Neural progenitor cell (in vitro differentiated cells): ENCODE data around the gene HSF4. TPM values are rescaled to one million over a fixed set of nuclear protein-coding genes. Genes with fewer than 3 reads are reported as not detected.
A peak's percentile ranks its signal among the peaks of the same experiment; 100 is the strongest.

Experiments used
- DNase-seq: peaks from one replicate; pipeline ENCODE4 v3.0.0-alpha.2; 2016; ENCODE audit warnings: low spot score
- H2AFZ ChIP-seq: fragments of 200-600 bp; sonication (generic); replicated peaks from 2 replicates; pipeline ENCODE4 v1.6.1; 2016; ENCODE audit warnings: antibody characterized with exemption
- H3F3A ChIP-seq: fragments of 200-600 bp; sonication (generic); 2 replicates; pipeline ENCODE4 v1.6.1; 2016; ENCODE audit warnings: antibody characterized with exemption, low read depth
- H3K27ac ChIP-seq: fragments of 200-600 bp; sonication (generic); 2 replicates; pipeline ENCODE4 v1.5.1; 2016; ENCODE audit warnings: mild to moderate bottlenecking
- H3K27me3 ChIP-seq: fragments of 200-600 bp; sonication (generic); 2 replicates; pipeline ENCODE4 v1.6.1; 2016; ENCODE audit warnings: mild to moderate bottlenecking, moderate library complexity
- H3K36me3 ChIP-seq: fragments of 200-600 bp; sonication (generic); 2 replicates; pipeline ENCODE4 v1.5.1; 2016
- H3K4me1 ChIP-seq: fragments of 200-600 bp; sonication (generic); 2 replicates; pipeline ENCODE4 v1.6.1; 2016; ENCODE audit warnings: mixed run types
- H3K4me2 ChIP-seq: fragments of 200-600 bp; sonication (generic); 2 replicates; pipeline ENCODE4 v1.6.1; 2016
- H3K4me3 ChIP-seq: fragments of 200-600 bp; sonication (generic); 2 replicates; pipeline ENCODE4 v1.5.1; 2016
- H3K79me2 ChIP-seq: fragments of 200-600 bp; sonication (generic); 2 replicates; pipeline ENCODE4 v1.6.1; 2016; ENCODE audit warnings: low read depth
- H3K9ac ChIP-seq: fragments of 200-600 bp; sonication (generic); 2 replicates; pipeline ENCODE4 v1.6.1; 2016
- H3K9me3 ChIP-seq: fragments of 200-600 bp; sonication (generic); 2 replicates; pipeline ENCODE4 v1.5.1; 2016; ENCODE audit warnings: low read depth
- H4K20me1 ChIP-seq: fragments of 200-600 bp; sonication (generic); 2 replicates; pipeline ENCODE4 v1.6.1; 2016; ENCODE audit warnings: low read depth
- H3K27ac Mint-ChIP-seq: 3 replicates; pipeline ENCODE4 v1.8.0; 2021; ENCODE audit warnings: mixed read lengths
- H3K27me3 Mint-ChIP-seq: 2 replicates; pipeline ENCODE4 v1.8.0; 2022; ENCODE audit warnings: low read depth, mild to moderate bottlenecking, inconsistent platforms, moderate library complexity, mixed read lengths; ENCODE audit not compliant: insufficient read depth
- H3K36me3 Mint-ChIP-seq: 3 replicates; pipeline ENCODE4 v1.8.0; 2021; ENCODE audit warnings: mixed read lengths
- H3K4me1 Mint-ChIP-seq: 3 replicates; pipeline ENCODE4 v1.8.0; 2021; ENCODE audit warnings: mixed read lengths
- H3K4me3 Mint-ChIP-seq: 3 replicates; pipeline ENCODE4 v1.8.0; 2021; ENCODE audit warnings: mild to moderate bottlenecking, moderate library complexity, mixed read lengths
- H3K9me3 Mint-ChIP-seq: 3 replicates; pipeline ENCODE4 v1.8.0; 2020; ENCODE audit warnings: mixed read lengths
- CTCF ChIP-seq: fragments of 200-600 bp; sonication (generic); IDR thresholded peaks from 2 replicates; pipeline ENCODE4 v1.5.1; 2017; ENCODE audit warnings: antibody characterized with exemption, mild to moderate bottlenecking
- EZH2 ChIP-seq: fragments of 200-600 bp; sonication (generic); IDR thresholded peaks from 2 replicates; pipeline ENCODE4 v1.6.1; 2017; ENCODE audit warnings: antibody characterized with exemption, mild to moderate bottlenecking, moderate library complexity
- EZH2phosphoT487 ChIP-seq: fragments of 200-600 bp; sonication (generic); IDR thresholded peaks from 2 replicates; pipeline ENCODE4 v1.6.1; 2017; ENCODE audit warnings: antibody characterized with exemption
- total RNA-seq: library from RNA; depleted of rRNA; stranded (reverse); fragments of >200 nt; gene quantifications from 2 replicates; pipeline ENCODE4 v1.2.3, GENCODE V29; 2015; ENCODE audit warnings: low replicate concordance

The HSF4 gene
- total RNA-seq, 1 donor from 2014 or later, result not detected

GRCh38 chr16:67173808-67174705, 9.5 kb downstream of the HSF4 start:
- Histone ChIP-seq H3K9me3 (no peaks in the 10 kb centered on the region), H3F3A (peaks cover 37% of the 10 kb centered on the region), H3K9ac (no peak overlapping the region), H2AFZ (no peak overlapping the region), H3K4me1 (peaks cover 11% of the 10 kb centered on the region), H3K36me3 (no peaks in the 10 kb centered on the region), H3K27ac (no peak overlapping the region), H3K4me2 (peak overlapping the region; percentile 87), H3K79me2 (no peaks in the 10 kb centered on the region), H3K27me3 (peaks cover 100% of the 10 kb centered on the region), H4K20me1 (peaks cover 58% of the 10 kb centered on the region), H3K4me3 (peak overlapping the region; percentile 46)
- Mint-ChIP-seq H3K4me1 (peaks cover 28% of the 10 kb centered on the region), H3K27me3 (peaks cover 57% of the 10 kb centered on the region), H3K4me3 (peak overlapping the region; percentile 82), H3K36me3 (peaks cover 4% of the 10 kb centered on the region), H3K27ac (no peak overlapping the region), H3K9me3 (no peaks in the 10 kb centered on the region)
- peak; percentile 85 for DNase-seq
- peak; percentile 67 for TF ChIP-seq EZH2
- TF ChIP-seq CTCF, result peak; percentile 12
- peak; percentile 46 for TF ChIP-seq EZH2phosphoT487

- peak overlapping the region; percentile 87 for H3K4me2 ChIP-seq
- H3K4me3 ChIP-seq, result peak overlapping the region; percentile 46
- peaks cover 98% of the 10 kb centered on the region for H3K27me3 ChIP-seq
- TF ChIP-seq CTCF, result no peak
- no peak for TF ChIP-seq EZH2phosphoT487
- TF ChIP-seq EZH2, result no peak
- no peaks in the 10 kb centered on the region for H3K36me3 ChIP-seq
- Mint-ChIP-seq H3K27me3 (peaks cover 57% of the 10 kb centered on the region), H3K4me1 (peaks cover 26% of the 10 kb centered on the region), H3K36me3 (peaks cover 4% of the 10 kb centered on the region), H3K4me3 (peak overlapping the region; percentile 30), H3K27ac (no peak overlapping the region), H3K9me3 (no peaks in the 10 kb centered on the region)
- peaks cover 32% of the 10 kb centered on the region for H3F3A ChIP-seq
- H3K4me1 ChIP-seq, result peaks cover 11% of the 10 kb centered on the region
- no peak overlapping the region for H2AFZ ChIP-seq
- no peak overlapping the region for H3K27ac ChIP-seq
- H4K20me1 ChIP-seq, result peaks cover 64% of the 10 kb centered on the region
- no peak for DNase-seq
- no peaks in the 10 kb centered on the region for H3K79me2 ChIP-seq
- no peak overlapping the region for H3K9ac ChIP-seq
- H3K9me3 ChIP-seq, result no peaks in the 10 kb centered on the region
These were observed 10.2 kb downstream of the HSF4 start for GRCh38 chr16:67174706-67175231.

GRCh38 chr16:67176662-67177061, 12.1 kb downstream of the HSF4 start:
- H3K27ac Mint-ChIP-seq, result no peak overlapping the region
- Histone ChIP-seq H3K79me2 (no peaks in the 10 kb centered on the region), H3F3A (peaks cover 19% of the 10 kb centered on the region), H3K4me1 (peaks cover 4% of the 10 kb centered on the region), H3K36me3 (no peaks in the 10 kb centered on the region), H3K27ac (no peak overlapping the region), H3K4me3 (no peak overlapping the region), H3K9ac (no peak overlapping the region), H3K9me3 (no peaks in the 10 kb centered on the region), H3K4me2 (no peak overlapping the region), H2AFZ (no peak overlapping the region), H3K27me3 (peaks cover 79% of the 10 kb centered on the region), H4K20me1 (peaks cover 73% of the 10 kb centered on the region)
- no peak overlapping the region for H3K4me3 Mint-ChIP-seq
- TF ChIP-seq EZH2 (no peak), CTCF (no peak), EZH2phosphoT487 (no peak)
- H3K36me3 Mint-ChIP-seq, result peaks cover 4% of the 10 kb centered on the region
- no peak for DNase-seq
- H3K4me1 Mint-ChIP-seq, result peaks cover 16% of the 10 kb centered on the region
- no peaks in the 10 kb centered on the region for H3K9me3 Mint-ChIP-seq
- peaks cover 47% of the 10 kb centered on the region for H3K27me3 Mint-ChIP-seq
